PC-9 (cell line): ENCODE measurements around the gene PTPRF. TPM values are rescaled to one million over a fixed set of nuclear protein-coding genes. Genes with fewer than 3 reads are reported as not detected.

Source experiments
- BruUV-seq: library from RNA; stranded (reverse); fragments of 400-500 nt; replicated peaks from 2 replicates; lab custom pipeline; 2021; lab: Mats Ljungman, UMichigan
- CTCF ChIA-PET: fragments of 300-600 bp; sonication (Branson Sonifier 250); formaldehyde crosslinking; loops from one replicate; lab custom pipeline; 2022; ENCODE audit warnings: antibody characterized with exemption; lab: Charles Lee
- POLR2A ChIA-PET: fragments of 300-600 bp; sonication (Branson Sonifier 250); formaldehyde crosslinking; loops from one replicate; lab custom pipeline; 2022; ENCODE audit warnings: antibody characterized with exemption; ENCODE audit not compliant: unreplicated experiment; lab: Charles Lee
- DNase-seq, 2 experiments: peaks; one replicate each; pipeline versions ENCODE4 v3.0.0 to v3.0.0-alpha.2; 2015 to 2022; ENCODE audit warnings: mixed read lengths in 1 of 2
- H2AFZ ChIP-seq: fragments of 200-600 bp; sonication (generic); 2 replicates; pipeline ENCODE4 v1.8.1; 2017; ENCODE audit warnings: antibody characterized with exemption
- H3F3A ChIP-seq: fragments of 200-600 bp; sonication (generic); 2 replicates; pipeline ENCODE4 v1.8.1; 2017; ENCODE audit warnings: antibody characterized with exemption, mild to moderate bottlenecking, low read depth; ENCODE audit not compliant: insufficient read depth
- H3K27ac ChIP-seq: fragments of 200-600 bp; sonication (generic); 2 replicates; pipeline ENCODE4 v1.6.1; 2016; ENCODE audit warnings: mixed run types
- H3K27me3 ChIP-seq: fragments of 200-600 bp; sonication (generic); 2 replicates; pipeline ENCODE4 v1.6.1; 2016; ENCODE audit warnings: low read depth, mixed run types; ENCODE audit not compliant: insufficient read depth
- H3K36me3 ChIP-seq: fragments of 200-600 bp; sonication (generic); 2 replicates; pipeline ENCODE4 v1.6.1; 2016; ENCODE audit warnings: low read depth, mixed run types
- H3K4me1 ChIP-seq: fragments of 200-600 bp; sonication (generic); replicated peaks from 2 replicates; pipeline ENCODE4 v1.6.1; 2016; ENCODE audit warnings: mixed run types; ENCODE audit not compliant: insufficient read depth
- H3K4me2 ChIP-seq: fragments of 200-600 bp; sonication (generic); 2 replicates; pipeline ENCODE4 v1.6.1; 2017; ENCODE audit warnings: mixed run types
- H3K4me3 ChIP-seq: fragments of 200-600 bp; sonication (generic); 2 replicates; pipeline ENCODE4 v1.6.1; 2016; ENCODE audit warnings: mixed run types
- H3K79me2 ChIP-seq: fragments of 200-600 bp; sonication (generic); 2 replicates; pipeline ENCODE4 v1.6.1; 2017; ENCODE audit warnings: low read depth, mixed run types
- H3K9me2 ChIP-seq: fragments of 200-600 bp; sonication (generic); 2 replicates; pipeline ENCODE4 v1.8.1; 2017; ENCODE audit warnings: mild to moderate bottlenecking; ENCODE audit not compliant: insufficient read depth
- H3K9me3 ChIP-seq: fragments of 200-600 bp; sonication (generic); 2 replicates; pipeline ENCODE4 v1.8.1; 2016; ENCODE audit warnings: low read depth; ENCODE audit not compliant: insufficient read depth
- H4K20me1 ChIP-seq: fragments of 200-600 bp; sonication (generic); 2 replicates; pipeline ENCODE4 v1.8.1; 2017; ENCODE audit not compliant: insufficient read depth
- EZH2 ChIP-seq: fragments of 200-600 bp; sonication (generic); IDR thresholded peaks from 2 replicates; pipeline ENCODE4 v1.8.0; 2017; ENCODE audit warnings: antibody characterized with exemption, low read depth
- intact Hi-C: fragments of 100-400 bp; cut with micrococcal nuclease; formaldehyde crosslinking; loops from one replicate; pipeline ENCODE4 v1.10.0; 2022; ENCODE audit not compliant: unreplicated experiment
- total RNA-seq: library from RNA; stranded (reverse); gene quantifications from 2 replicates; pipeline ENCODE4 v1.2.3, GENCODE V29; 2021
- TF ChIP-seq, protein P1 (sequence below): fragments of 200-600 bp; sonication (generic); conservative IDR thresholded peaks from 2 replicates; pipeline ENCODE4 v1.6.1; 2017; ENCODE audit warnings: mixed run types, antibody characterized with exemption, mild to moderate bottlenecking, moderate library complexity

Gene PTPRF
- total RNA-seq, 1 experiment from 2014 or later = 359 TPM

- ChIA-PET POLR2A (no interaction called here), CTCF (no interaction called here)
- peak in 1 of 2 experiments; percentile 0 for DNase-seq
- Histone ChIP-seq H3K9me3 (no peaks in the 10 kb centered on the region), H3K9me2 (no peaks in the 10 kb centered on the region), H3K4me1 (no peaks in the 10 kb centered on the region), H3K79me2 (no peaks in the 10 kb centered on the region), H3K27ac (no peak overlapping the region), H3F3A (no peaks in the 10 kb centered on the region), H3K4me3 (no peak overlapping the region), H3K4me2 (no peak overlapping the region), H2AFZ (no peak overlapping the region), H3K36me3 (peaks cover 19% of the 10 kb centered on the region), H3K27me3 (no peaks in the 10 kb centered on the region), H4K20me1 (no peaks in the 10 kb centered on the region)
- intact Hi-C loops = no loop called here
- TF ChIP-seq EZH2 = no peak
- TF ChIP-seq, protein P1, sequence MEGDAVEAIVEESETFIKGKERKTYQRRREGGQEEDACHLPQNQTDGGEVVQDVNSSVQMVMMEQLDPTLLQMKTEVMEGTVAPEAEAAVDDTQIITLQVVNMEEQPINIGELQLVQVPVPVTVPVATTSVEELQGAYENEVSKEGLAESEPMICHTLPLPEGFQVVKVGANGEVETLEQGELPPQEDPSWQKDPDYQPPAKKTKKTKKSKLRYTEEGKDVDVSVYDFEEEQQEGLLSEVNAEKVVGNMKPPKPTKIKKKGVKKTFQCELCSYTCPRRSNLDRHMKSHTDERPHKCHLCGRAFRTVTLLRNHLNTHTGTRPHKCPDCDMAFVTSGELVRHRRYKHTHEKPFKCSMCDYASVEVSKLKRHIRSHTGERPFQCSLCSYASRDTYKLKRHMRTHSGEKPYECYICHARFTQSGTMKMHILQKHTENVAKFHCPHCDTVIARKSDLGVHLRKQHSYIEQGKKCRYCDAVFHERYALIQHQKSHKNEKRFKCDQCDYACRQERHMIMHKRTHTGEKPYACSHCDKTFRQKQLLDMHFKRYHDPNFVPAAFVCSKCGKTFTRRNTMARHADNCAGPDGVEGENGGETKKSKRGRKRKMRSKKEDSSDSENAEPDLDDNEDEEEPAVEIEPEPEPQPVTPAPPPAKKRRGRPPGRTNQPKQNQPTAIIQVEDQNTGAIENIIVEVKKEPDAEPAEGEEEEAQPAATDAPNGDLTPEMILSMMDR = no peak
- BruUV-seq = no TSS peak
Measured at GRCh38 chr1:43617011-43617410, 86.3 kb downstream of the PTPRF start.

DNA sequence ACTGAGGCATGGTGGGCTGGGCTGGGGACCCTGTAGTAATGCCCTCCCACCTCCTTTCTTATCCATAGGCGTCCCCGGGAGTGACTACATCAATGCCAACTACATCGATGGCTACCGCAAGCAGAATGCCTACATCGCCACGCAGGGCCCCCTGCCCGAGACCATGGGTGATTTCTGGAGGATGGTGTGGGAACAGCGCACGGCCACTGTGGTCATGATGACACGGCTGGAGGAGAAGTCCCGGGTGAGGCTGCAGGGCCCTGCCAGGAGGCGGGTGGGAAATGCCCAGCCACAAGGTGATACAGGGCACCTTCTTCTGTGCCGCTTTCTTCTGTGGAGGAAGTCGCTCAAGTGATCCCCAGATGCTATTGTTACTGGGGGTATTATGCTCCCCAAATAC, 87.0 kb downstream of the PTPRF start:
- no peak for TF ChIP-seq EZH2
- TF ChIP-seq, protein P1 = no peak

GRCh38 chr1:43618521-43619313, 88.0 kb downstream of the PTPRF start:
- TF ChIP-seq EZH2 = no peak
- TF ChIP-seq, protein P1 = no peak
- Histone ChIP-seq H3K4me3 (no peak overlapping the region), H3K27ac (no peak overlapping the region), H3K9me2 (no peaks in the 10 kb centered on the region), H3K79me2 (no peaks in the 10 kb centered on the region), H4K20me1 (no peaks in the 10 kb centered on the region), H3K9me3 (no peaks in the 10 kb centered on the region), H3K36me3 (peaks cover 21% of the 10 kb centered on the region), H3K4me1 (no peaks in the 10 kb centered on the region), H2AFZ (no peak overlapping the region), H3F3A (no peaks in the 10 kb centered on the region), H3K4me2 (no peak overlapping the region), H3K27me3 (no peaks in the 10 kb centered on the region)
- ChIA-PET POLR2A (no interaction called here), CTCF (interaction anchor here (0.6 kb wide), 1 partner anchor 108 kb away, joined by 3 read pairs; no protein-coding TSS in a partner anchor)
- intact Hi-C loops = no loop called here
- BruUV-seq = no TSS peak
- DNase-seq = peak in 1 of 2 experiments; percentile 31

More for the DNA sequence above, 87.0 kb downstream of the PTPRF start:
- Histone ChIP-seq H3K4me1 (no peaks in the 10 kb centered on the region), H3K27me3 (no peaks in the 10 kb centered on the region), H3K9me2 (no peaks in the 10 kb centered on the region), H3K27ac (no peak overlapping the region), H4K20me1 (no peaks in the 10 kb centered on the region), H3K4me3 (no peak overlapping the region), H3K9me3 (no peaks in the 10 kb centered on the region), H3K79me2 (no peaks in the 10 kb centered on the region), H3F3A (no peaks in the 10 kb centered on the region), H3K4me2 (no peak overlapping the region), H2AFZ (no peak overlapping the region), H3K36me3 (peaks cover 25% of the 10 kb centered on the region)
- no peak for DNase-seq
- CTCF ChIA-PET = no interaction called here
- POLR2A ChIA-PET = no interaction called here
- intact Hi-C loops = no loop called here
- no TSS peak for BruUV-seq
